HG02981 (cell line): ENCODE measurements around the gene HMHB1.

ENCODE experiments used
- ATAC-seq: cut with Tn5 transposase; IDR thresholded peaks from one replicate; pipeline ENCODE4 v1.9.1; 2021; ENCODE audit warnings: mild to moderate bottlenecking, moderate library complexity; ENCODE audit not compliant: unreplicated experiment

HMHB1 gene

GRCh38 chr5:143865426-143866025 lies 53.6 kb downstream of the HMHB1 start:
- no peak for ATAC-seq
